ENCODE data around the gene CISH.
A peak's percentile ranks its signal among the peaks of the same experiment; 100 is the strongest.

The CISH gene, protein sequence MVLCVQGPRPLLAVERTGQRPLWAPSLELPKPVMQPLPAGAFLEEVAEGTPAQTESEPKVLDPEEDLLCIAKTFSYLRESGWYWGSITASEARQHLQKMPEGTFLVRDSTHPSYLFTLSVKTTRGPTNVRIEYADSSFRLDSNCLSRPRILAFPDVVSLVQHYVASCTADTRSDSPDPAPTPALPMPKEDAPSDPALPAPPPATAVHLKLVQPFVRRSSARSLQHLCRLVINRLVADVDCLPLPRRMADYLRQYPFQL

GRCh38 chr3:50611464-50612233, at the start of gene CISH:
Gene CISH, minus strand, starts transcription at chr3:50611774. Its CDS starts 124 bp downstream, at chr3:50611650.
- DNase-seq, result peak; percentile 95

DNA sequence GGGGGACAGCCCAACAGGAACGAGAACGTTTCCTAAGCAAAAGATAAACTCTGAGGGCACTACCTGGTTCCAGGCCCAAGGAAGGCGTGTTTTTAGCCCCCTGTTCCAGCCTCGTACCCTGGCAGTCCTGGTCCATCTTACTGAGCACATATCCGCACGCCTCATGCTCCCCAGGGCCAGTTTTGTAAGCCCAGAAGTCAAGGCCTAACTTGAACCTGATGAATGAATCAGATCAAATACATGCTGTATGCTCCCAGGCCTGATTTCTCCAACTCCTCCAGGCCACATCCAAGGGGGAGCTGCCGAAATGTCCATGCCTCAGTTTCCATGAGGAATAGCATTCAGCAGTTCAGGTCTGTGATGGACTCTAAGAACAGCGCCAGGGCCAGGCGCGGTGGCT, 48.8 kb upstream of the CISH start:
- DNase-seq, result no peak

DNA sequence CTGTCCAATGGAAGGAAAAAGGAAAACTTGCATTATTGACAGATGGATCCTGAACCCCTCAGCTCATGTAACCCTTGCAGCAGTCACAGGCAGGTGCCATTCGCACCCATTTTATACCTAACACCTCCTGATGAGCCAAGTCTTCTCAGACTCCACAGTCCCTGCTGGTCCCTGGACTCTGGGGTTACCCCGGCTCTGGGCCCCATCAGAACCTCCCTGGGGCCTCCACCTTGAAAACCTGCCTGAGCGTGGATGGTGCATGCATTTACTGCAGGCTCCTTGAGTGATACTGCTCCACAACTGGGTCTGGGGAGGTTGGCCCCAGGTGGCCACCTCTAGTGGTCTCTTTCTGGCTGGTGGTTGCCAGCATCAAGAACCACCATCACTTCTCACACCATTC, 47.3 kb upstream of the CISH start:
- no peak for DNase-seq

- DNase-seq, result no peak
Measured at GRCh38 chr3:50658416-50658815, 46.8 kb upstream of the CISH start.

DNA sequence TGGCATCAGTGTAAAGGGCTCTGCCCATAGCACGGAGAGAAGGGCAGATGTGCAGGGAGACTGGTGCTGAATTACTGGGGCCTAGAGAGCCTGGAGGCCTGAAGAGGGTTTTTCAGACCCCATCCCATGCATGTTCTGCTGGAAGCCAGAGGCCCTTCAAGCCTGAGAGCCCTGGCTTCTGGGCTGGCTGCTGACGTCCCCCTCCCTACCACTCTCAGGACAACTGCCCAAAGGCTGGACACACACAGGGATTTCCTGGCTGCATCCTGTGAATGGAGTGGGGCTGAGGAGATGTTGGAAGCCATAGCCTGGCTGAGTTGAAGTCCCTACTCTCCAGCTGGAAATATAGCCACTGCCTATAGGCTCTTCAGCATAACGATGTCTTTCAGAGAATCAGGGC, 46.2 kb upstream of the CISH start:
- DNase-seq, result no peak

DNA sequence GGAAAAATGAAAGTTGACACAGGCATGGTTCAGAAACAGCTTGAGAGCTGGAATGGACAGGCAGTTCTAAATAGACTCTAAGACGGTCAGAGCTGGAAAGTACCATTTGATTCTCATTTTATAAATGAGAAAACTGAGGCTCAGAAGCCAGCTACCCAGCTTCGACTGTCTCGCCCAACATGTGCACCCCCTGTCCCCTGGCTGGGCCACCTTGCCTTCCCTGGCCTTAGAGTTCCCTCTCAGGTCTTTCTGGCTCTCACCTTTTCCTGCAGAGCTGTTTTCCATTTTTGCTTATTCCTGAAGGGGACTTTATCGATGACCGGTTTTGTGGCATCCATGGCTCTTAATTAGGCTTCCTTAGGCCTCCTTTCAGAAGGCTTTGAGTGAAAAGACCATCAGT, 45.8 kb upstream of the CISH start:
- no peak for DNase-seq

DNA sequence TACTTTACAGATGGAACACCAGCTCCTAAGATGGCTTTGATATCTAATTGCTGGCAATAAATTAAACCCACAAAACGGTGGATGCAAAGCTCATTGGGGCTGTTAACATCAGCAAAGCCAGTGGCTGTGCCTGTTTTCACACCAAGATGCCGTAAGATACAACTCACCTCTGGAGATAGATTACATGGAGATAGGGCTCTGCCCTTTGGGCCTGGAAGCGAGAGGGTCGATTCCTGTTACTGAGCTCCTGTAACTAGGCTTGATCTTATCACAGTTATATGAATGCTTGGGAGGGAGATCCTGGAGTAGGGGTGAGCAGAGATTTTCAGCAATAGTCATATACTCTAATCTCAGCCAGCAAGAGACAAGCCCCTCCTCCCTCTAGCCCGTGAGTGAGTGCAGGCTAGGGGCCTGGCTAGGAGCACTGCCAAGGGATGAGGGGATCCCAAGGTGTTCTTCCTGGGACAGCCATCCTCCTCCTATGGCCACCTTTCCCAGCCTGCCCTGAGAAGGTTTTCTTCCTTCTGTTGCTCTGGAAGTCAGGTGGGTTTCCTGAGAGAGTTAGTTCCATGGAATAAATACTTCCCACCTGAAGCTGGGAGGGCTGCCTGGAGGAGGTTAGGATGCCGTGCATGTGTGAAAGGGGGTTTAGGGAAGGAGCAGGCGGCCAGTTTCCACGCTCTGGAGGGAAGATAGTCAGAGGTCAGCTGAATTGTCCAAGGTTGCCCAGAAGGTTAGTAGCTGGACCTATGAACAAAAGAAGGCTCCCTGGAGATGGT, 45.0 kb upstream of the CISH start:
- no peak for DNase-seq

DNA sequence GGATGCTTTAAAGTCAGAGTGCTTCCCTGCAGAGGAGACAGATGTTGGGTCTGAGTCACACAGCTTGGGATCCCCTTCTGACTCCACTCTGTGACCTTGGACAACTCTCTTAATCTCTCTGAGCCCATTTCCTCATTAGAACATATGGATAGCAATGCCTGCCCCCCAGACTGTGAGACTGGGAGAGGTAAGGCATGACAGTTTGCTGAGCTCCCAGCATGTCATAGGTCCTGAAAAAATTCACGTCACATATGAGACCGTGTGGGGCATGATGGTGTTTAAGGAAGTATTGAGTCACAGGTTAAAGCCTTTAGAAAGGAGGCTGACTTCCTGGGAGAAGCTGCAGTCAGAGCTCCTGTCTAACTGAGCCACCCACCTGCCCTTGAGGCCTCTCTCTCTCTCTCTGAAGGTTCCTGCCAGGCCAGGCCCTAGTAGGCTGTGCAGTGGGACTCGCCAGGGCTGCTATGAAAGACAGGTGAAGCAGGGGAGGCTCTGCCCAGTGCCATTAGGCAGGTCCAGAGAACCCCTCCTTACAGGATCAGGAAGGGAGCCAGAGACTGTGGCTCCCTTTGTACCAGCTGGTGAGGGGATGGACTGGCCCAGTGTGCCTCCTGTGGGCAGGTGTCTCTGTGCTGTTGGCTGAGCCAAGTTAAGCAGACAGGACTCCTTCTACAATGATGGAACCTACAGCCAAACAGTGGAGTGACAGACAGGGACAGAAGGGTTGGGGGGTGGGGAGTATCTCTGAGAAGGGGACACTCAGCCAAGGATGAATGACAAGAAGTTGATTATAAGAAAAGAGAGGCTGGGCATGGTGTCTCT, 43.6 kb upstream of the CISH start:
- DNase-seq, result no peak

- DNase-seq, result no peak
Measured at GRCh38 chr3:50653937-50654595, 42.5 kb upstream of the CISH start.

GRCh38 chr3:50652709-50653108, 41.1 kb upstream of the CISH start:
- DNase-seq, result no peak

DNA sequence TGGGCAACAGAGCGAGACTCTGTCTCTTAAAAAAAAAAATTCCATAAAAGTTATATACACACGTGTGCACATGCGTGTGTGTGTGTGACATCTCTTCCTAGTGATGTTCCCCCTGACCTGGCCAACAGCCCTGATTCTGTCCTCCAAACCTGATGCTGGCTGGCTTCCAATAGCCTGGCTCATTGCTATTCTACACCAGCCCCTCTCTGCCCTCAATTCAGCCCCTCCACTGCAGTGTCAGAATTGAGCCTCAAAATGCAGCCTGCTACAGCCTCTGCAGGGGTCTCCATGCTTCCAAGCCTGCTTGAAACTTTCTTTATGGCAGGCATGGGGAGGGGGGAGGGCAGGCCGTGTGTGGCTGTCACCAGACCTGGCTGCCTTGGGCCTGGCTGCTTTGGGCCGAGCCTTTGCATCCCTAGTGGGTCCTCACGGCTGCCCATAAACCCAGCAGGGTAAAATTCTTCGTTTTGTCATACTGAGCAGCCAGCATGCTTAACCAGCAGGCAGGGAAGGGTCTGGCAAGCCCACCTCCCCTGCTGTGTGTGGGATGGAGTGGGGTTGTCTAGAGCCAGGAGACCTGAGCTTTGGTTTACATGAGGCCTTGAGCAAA, 40.5 kb upstream of the CISH start:
- no peak for DNase-seq

- DNase-seq, result no peak
Measured at GRCh38 chr3:50651445-50651844, 39.9 kb upstream of the CISH start.

- no peak for DNase-seq
Measured at GRCh38 chr3:50650018-50650417, 38.4 kb upstream of the CISH start.

DNA sequence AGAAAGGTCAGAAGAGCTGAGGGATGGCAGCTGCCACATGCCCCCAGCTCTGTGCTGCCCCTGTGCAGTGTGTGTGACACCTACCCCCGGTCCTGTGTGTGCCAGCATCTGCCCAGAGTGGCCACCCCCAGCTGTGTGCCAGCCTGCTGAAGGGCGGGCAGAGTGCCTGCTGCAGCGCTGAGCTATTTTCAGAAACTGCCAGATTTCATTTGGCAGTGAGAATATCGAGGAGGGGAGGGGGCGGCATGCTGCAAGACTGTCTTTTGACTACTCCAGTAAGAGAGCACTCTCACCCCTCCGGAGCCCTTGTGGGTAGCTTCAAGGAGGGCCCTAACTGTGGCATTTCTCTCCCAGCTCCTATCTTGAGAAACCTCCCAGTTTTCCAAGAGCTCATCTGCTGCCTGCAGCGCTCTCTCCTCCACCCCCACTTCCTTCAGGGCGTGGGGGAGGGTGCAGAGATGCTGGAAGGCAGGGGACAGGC, 37.9 kb upstream of the CISH start:
- no peak for DNase-seq

GRCh38 chr3:50648944-50649343, 37.4 kb upstream of the CISH start:
- no peak for DNase-seq

- DNase-seq, result peak; percentile 24
Measured at GRCh38 chr3:50648313-50648712, 36.7 kb upstream of the CISH start.

- no peak for DNase-seq
Measured at GRCh38 chr3:50645378-50645777, 33.8 kb upstream of the CISH start.

GRCh38 chr3:50644561-50644960, 33.0 kb upstream of the CISH start:
- DNase-seq, result no peak

- DNase-seq, result no peak
Measured at GRCh38 chr3:50642382-50642781, 30.8 kb upstream of the CISH start.

DNA sequence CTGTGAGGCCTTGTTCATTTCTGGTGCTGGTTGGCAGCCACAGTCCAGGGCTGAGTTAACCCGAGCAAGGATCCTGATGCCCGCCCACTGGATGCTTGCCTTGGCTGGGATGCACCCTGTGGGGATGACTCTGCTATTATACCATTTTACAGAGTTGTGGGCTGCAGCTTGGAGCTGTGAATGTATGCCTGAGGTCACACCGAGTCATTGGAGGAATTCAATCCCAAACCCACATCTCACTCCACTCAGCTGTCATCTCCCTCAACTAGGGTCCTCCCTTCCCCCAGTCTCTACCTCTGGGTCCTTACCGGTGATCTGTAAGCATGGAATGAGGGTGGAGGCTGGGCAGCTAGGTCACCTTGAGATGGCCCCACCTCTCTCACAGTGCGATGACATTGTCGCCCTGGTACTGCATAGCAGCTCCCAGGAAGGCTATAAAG, 27.5 kb upstream of the CISH start:
- DNase-seq, result peak; percentile 77

- no peak for DNase-seq
Measured at GRCh38 chr3:50637945-50638344, 26.4 kb upstream of the CISH start.

DNA sequence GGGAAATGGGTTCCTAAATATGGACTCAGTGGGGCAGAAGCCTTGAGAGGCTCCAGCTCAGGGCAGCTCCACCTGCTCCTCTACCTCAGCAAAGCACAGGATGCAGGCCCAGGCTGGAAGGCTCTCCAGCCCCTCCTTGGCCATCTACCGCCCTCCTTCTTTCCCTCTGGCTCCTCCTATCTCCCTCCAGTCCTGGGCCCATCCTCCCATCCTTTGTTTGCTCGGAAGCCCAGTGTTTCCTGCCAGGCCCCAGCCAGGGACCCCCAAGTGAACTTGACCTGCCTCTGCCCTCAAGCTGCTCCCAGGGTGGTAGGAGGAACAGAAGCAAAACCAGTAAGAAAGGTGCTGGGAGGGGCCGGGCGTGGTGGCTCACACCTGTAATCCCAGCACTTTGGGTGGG, 25.4 kb upstream of the CISH start:
- no peak for DNase-seq
